GM19035 (cell line): ENCODE results near the gene QKI.

Experiments
- ATAC-seq: cut with Tn5 transposase; IDR thresholded peaks from one replicate; pipeline ENCODE4 v1.9.1; 2021; ENCODE audit not compliant: unreplicated experiment

The QKI gene

GRCh38 chr6:163527291-163527690, 112.8 kb downstream of the QKI start:
- ATAC-seq = no peak

- no peak for ATAC-seq
These were observed 115.1 kb downstream of the QKI start for GRCh38 chr6:163529605-163530004.

- ATAC-seq = no peak
These were observed 115.9 kb downstream of the QKI start for GRCh38 chr6:163530406-163530805.

- ATAC-seq = no peak
These were observed 116.6 kb downstream of the QKI start for GRCh38 chr6:163531122-163531521.

GRCh38 chr6:163532526-163533078, 118.1 kb downstream of the QKI start:
- no peak for ATAC-seq

GRCh38 chr6:163533443-163533842, 118.9 kb downstream of the QKI start:
- no peak for ATAC-seq

GRCh38 chr6:163536770-163537169, 122.3 kb downstream of the QKI start:
- no peak for ATAC-seq

GRCh38 chr6:163538331-163538730, 123.8 kb downstream of the QKI start:
- ATAC-seq = no peak

- ATAC-seq = no peak
These were observed 124.7 kb downstream of the QKI start for GRCh38 chr6:163539101-163539762.

GRCh38 chr6:163543321-163543720, 128.8 kb downstream of the QKI start:
- no peak for ATAC-seq

- no peak for ATAC-seq
These were observed 130.9 kb downstream of the QKI start for GRCh38 chr6:163545370-163545769.

GRCh38 chr6:163547287-163547686, 132.8 kb downstream of the QKI start:
- no peak for ATAC-seq

GRCh38 chr6:163548624-163549023, 134.1 kb downstream of the QKI start:
- ATAC-seq = no peak

- ATAC-seq = no peak
These were observed 139.5 kb downstream of the QKI start for GRCh38 chr6:163554032-163554431.

GRCh38 chr6:163554663-163555062, 140.1 kb downstream of the QKI start:
- ATAC-seq = no peak

GRCh38 chr6:163559661-163560060, 145.1 kb downstream of the QKI start:
- ATAC-seq = no peak

- ATAC-seq = no peak
These were observed 148.8 kb downstream of the QKI start for GRCh38 chr6:163563318-163563717.

GRCh38 chr6:163564534-163564933, 150.0 kb downstream of the QKI start:
- no peak for ATAC-seq

- no peak for ATAC-seq
These were observed 150.6 kb downstream of the QKI start for GRCh38 chr6:163565140-163565539.

- ATAC-seq = no peak
These were observed 151.5 kb downstream of the QKI start for GRCh38 chr6:163566056-163566455.

GRCh38 chr6:163568275-163568674, 153.8 kb downstream of the QKI start:
- no peak for ATAC-seq

- ATAC-seq = no peak
These were observed 156.2 kb downstream of the QKI start for GRCh38 chr6:163570579-163571231.

- no peak for ATAC-seq
These were observed 157.2 kb downstream of the QKI start for GRCh38 chr6:163571730-163572129.
